HG02798 (cell line): ENCODE data around the gene FAM180B.
"Not testable (repeated sequence)": the region's sequence is repeated elsewhere in the genome, so short reads cannot be mapped to it uniquely, and the experiment has no call there.

Experiments
- ATAC-seq: cut with Tn5 transposase; IDR thresholded peaks from one replicate; pipeline ENCODE4 v1.9.1; 2021; ENCODE audit warnings: mild to moderate bottlenecking; ENCODE audit not compliant: unreplicated experiment, poor library complexity

Gene FAM180B, protein sequence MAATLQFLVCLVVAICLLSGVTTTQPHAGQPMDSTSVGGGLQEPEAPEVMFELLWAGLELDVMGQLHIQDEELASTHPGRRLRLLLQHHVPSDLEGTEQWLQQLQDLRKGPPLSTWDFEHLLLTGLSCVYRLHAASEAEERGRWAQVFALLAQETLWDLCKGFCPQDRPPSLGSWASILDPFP

DNA sequence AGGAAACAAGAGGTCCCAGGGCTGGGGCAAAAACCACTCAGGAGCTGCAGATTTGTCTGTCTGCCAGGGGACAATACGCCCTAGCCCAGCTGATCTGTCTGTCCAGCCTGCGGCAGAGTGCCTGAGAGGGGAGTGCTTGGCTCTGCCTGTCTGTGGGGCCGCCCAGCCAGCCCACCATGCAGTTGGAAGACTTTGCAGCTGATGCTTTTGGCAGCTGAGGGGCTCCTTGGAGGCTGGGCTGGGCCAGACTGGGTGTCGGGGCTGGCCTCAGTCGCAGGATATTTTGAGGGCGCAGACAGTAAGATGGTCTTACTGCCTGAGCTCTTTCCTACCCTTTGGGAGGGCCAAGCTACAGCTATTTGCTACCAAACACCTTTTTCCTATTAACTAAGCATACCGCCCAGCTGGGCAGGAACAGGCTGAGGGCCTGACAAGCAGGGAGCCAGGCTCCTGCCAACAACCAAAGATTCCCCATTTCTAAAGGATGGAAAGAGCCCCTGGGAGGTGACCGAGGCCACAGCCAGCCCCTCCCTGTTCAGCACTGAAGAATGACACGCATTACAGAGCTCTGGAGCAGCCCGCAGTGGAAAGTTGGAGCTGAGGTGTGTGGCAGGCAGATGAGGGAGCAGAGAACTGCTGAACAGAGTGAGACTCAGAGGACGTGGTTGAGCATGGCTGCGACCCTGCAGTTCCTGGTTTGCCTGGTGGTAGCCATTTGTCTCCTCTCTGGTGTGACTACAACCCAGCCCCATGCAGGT is at the start of gene FAM180B:
Gene FAM180B, plus strand, starts transcription at position 581 of the 758 bp plus-strand sequence. Its CDS starts 91 bp downstream, at position 672.
- no peak for ATAC-seq

DNA sequence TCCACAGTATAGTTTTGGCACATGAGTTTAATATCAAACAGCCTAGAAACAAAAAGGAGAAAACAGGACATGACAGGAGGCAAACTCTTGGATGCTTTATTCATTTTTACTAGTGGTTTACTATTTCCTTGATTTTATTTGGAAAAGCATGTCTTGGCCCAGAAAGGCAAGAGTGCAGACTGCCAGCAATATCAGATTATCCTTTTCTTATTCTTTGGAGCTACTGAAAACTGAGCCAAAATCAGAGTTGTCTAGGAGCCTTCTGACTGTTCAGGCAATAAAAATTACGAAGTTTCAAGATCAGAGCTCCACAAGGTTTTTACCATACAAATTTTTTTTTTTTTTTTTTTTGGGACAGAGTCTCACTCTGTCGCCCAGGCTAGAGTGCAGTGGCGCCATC is 49.6 kb upstream of the FAM180B start:
- ATAC-seq: no peak

DNA sequence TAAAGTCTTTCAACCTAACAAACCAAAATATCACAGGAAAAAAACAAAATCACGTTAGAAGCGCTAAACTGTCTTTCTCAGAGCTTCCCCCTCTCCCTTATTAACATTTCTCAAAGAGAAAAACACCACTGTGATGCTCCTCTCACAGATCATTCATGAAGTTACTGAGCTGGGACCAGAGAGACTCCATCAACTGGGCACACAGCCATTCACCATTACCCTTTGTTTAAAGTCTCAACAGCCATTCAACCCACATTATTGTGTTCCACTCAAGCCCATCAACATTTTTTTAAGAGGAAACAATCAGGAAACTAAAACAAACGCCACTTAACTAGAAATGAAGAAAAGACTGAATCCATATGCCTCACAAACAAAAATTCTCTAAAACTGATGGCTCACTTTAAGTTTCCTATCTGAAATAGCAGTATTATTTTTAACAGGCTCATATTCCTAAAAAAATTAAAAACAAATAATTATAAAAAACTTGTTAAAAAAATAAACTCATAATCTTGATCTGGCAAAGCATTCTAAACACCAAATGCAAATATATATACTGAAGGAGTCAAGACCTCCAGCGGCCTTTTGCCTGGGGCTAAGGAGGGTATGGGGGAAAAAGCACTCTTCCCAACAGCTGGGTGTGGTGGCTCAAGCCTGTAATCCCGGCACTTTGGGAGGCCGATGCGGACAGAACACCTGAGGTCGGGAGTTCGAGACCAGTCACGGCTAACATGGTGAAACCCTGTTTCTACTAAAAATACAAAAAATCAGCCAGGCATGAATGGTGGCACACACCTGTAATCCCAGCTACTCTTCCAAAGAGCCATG is 47.5 kb upstream of the FAM180B start:
- no peak for ATAC-seq

DNA sequence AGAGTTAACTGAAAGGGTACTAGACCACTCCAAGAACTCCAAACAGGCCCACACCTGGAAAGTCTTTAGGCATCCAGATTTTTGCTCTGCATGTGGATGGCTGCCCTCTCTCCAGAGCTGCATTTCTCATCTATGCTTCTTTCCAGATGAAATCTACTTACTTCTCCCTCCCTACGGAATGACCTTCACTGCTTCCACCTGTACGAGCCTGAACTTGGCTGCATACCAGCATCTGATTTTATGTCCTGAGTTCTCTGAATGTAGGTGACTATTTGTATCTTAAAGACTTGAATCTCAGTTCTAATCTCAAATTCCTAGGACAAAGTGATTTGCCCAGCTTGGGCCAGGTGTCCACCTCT is 46.8 kb upstream of the FAM180B start:
- no peak for ATAC-seq

DNA sequence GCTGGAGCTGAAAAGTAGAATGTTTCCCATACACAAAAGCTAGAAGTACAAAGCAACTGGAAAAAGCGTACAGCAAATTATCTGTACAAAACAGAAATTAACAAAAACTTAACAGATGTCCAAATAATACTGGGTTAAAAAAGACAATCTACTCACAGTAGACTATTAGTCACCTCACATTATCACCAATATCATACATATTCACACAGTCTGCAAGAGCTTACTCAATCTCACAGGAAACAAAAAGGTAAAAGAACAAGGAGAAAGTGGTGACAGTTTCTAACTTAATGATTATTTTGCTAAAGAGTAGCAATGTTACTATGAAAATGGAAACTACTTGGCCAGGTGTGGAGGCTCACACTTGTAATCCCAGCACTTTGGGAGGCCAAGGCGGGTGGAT is 45.4 kb upstream of the FAM180B start:
- ATAC-seq: no peak

DNA sequence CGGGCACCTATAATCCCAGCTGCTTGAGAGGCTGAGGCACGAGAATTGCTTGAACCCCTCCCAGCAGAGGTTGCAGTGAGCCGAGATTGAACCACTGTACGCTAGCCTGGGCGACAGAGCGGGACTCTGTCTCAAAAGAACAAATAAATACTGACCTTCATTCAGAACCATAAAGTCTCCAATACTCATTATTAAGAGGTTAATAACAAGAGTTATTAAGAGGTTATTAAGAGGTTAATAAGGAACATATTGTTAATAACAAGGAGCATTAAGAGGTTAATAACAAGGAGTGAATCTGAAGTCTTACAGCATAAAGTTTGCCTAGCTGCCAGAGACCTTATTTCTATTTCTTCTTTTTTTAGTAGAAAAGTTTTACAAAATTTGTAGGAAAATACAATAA is 41.2 kb upstream of the FAM180B start:
- ATAC-seq: no peak

DNA sequence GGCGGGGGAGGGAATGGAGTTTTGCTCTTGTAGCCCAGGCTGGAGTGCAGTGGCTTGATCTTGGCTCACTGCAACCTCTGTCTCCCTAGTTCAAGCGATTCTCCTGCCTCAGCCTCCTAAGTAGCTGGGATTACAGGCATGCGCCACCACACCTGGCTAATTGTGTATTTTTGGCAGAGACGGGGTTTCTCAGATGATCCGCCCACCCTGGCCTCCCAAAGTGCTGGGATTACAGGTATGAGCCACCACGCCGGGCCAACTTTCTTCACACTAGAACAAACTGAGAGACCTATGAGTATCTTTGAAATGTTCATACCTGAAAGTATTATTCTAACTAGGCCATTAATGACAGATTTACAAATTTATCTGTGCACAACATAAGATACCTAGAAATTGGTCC is 40.2 kb upstream of the FAM180B start:
- ATAC-seq: not testable (repeated sequence)

DNA sequence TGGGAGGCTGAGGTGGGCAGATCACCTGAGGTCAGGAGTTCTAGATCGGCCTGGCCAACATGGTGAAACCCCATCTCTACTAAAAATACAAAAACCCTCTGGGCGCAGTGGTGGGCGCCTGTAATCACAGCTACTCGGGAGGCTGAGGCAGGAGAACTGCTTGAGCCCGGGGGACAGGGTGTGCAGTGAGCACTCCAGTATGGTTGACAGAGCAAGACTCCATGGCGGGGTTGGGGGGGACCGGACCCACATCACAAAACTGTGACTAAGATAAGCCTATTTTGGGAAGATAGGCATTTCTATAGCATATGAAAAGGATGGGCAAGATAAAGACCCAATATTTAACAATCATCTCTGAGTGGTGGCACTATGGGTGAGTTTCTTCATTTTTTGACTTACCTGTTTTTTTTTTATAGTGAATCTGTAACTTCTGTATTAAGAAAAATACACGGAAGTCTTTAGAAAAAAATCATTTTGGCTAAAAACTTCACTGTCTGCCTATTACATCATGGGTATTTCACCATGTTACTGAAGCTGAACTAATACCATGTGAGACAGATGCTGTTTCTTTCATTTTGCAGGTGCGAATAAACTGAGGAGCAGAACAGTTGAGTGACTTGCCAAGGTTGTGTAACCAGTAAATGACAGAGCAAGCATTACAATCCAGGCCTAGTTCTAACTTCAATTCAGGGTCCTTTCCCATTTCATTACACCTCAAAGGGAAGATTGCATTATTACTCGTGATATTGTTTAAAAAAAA is 36.0 kb upstream of the FAM180B start:
- no peak for ATAC-seq

DNA sequence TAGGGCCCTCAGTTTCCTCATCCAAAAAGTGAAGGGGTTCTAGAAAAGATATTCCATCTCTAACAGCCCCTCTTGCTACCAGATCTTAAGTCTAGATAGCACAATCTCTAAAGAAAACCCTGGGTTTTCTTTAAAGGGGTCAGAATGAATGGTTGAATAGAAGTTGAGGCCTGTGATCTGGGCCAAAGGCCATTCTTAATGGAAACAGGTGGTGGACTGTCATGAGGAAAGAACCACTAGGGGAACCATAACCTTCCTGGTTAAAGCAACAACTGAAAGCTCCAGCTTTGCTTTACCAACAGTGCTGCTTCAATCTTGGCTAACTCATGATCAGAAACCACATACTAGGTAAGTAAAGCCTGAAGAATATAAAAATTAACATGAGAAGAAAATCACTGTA is 35.4 kb upstream of the FAM180B start:
- no peak for ATAC-seq

DNA sequence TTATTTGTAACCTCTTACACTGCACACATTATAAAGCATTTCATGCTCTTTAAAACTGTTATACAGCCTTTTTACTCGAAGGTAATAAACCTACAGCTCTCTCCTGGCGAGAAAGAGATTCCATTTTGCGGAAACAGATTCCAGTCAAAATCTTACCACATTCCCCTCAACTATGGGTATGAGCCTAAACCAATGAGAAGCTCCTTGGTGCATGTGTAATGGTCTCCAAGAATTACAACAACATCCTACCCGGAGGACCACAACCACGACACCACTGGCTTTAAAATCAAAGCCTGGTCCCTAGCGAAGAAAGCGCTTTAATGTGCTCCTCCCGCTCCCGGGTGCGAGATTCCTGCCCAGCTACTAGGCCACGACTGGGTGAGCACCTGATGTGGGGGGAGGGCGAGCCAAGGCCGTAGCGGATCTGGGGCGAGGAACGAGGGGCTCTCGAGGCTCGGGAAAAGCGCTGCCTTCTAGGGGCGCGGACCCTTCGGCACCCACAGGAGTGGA is 34.4 kb upstream of the FAM180B start:
- no peak for ATAC-seq

DNA sequence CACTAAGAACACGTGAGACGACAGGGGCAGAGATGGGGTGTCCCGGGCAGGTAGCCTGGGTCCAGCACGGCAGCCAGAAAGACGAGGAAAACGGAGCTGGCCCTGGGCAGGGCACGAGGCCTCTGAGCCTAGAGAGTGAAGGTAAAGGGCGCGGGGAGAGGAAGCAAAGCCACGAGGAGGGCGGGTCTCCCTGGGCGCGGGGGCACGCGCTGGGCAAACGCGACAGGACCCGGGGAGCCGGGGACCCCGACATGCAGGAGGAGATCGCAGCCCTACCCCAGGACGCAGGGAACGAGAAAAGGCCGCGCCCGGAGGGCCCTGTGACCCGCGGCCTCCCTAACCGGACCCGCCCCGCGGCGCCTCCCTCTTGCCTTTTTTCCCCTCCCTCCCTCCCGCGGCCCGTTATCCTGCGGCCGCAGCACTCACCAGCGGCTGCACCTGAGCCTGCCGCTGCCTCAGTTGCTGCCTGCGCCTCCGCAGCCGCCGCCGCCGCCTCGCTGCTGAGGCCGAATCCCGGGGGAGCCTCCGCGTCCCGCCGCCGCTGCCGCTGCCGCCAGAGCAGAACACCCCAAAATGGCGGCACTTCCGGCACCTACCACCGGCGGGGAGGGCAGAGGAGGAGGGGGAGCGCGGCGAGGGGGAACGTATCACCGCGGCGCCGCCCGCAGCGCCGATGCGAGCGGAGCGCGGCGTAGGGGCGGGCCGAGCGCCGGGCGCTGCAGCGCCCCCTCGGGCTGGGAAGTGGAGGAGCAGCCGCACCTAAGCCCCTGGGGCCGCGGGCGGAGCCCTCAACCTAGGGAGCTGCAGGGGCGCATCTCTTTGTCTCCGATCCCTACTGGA is 33.7 kb upstream of the FAM180B start, which contains the start of gene CELF1:
Gene CELF1, minus strand, starts transcription at position 567 of the 840 bp plus-strand sequence. CDS start 53,609 bp downstream, outside the sequence.
- ATAC-seq: peak; percentile 95

DNA sequence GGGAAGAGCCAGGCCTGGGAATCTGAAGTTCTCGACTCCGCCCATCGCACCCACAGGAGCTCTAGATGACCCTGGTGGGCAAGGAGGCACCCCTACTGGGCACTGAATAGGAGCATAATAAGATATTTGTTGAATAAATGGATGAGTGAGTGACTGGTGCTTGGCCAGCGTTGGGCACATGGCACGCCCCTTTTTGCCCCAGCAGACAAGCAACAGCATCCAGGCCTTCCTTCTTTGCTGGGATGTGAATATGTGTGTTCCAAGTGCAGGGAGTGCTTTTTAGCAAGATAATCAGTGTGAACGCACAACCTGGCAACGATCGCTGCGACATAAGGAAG is 33.1 kb upstream of the FAM180B start:
- ATAC-seq: peak; percentile 28

DNA sequence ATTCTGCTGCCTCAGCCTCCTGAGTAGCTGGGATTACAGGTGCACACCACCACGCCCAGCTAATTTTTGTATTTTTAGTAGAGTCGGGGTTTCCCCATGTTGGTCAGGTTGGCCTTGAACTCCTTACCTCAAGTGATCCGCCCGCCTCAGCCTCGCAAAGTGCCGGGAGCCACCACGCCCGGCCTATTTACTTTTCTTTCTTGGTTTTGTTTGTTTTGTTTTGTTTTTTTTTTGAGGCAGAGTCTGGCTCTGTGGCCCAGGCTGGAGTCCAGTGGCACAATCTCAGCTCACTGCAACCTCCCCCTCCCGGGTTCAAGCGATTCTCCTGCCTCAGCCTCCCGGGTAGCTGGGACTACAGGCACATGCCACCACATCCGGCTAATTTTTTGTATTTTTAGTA is 29.5 kb upstream of the FAM180B start:
- not testable (repeated sequence) for ATAC-seq

DNA sequence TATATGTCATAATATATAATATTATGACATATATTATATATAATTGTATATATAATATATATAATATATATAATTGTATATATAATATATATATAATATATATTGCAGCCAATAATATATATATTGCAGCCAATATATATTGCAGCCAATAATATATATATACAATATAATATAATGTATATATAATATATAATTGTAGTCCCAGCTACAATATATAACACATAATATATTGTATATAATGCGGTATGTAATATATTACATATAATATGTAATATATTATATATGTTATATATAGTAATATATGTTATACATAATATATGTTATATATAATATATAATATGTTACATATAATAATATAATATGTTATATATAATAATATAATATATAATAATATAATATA is 27.8 kb upstream of the FAM180B start:
- ATAC-seq: no peak

DNA sequence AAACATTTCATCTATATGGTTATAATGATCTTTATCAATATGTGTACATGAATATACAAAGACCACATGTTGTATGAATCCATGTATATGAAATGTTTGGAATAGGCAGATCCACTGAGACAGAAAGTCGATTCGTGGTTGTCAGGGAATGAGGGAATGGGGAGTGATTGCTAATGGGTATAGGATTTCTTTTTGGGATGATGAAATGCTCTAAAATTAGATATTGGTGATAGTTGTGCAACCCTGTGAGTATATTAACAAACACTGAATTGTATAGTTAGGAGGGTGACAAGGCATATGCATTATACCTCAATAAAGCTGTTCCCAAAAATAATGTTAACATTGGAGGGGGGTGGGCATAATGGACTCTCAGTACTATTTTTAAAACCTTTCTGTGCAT is 26.1 kb upstream of the FAM180B start:
- no peak for ATAC-seq

DNA sequence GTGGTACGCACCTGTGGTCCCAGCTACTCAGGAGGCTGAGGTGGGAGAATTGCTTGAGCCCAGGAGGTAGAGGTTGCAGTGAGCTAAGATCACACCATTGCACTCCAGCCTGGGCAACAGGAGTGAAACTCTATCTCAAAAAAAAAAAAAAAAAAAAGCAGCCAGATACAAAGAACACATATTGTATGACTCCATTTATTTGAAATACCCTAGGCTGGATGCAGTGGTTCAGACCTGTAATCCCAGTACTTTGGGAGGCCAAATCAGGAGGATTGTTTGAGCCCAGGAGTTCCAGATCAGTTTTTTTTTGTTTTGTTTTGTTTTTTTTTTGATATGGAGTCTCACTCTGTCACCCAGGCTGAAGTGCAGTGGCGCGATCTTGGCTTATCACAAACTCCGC is 24.1 kb upstream of the FAM180B start:
- ATAC-seq: not testable (repeated sequence)

DNA sequence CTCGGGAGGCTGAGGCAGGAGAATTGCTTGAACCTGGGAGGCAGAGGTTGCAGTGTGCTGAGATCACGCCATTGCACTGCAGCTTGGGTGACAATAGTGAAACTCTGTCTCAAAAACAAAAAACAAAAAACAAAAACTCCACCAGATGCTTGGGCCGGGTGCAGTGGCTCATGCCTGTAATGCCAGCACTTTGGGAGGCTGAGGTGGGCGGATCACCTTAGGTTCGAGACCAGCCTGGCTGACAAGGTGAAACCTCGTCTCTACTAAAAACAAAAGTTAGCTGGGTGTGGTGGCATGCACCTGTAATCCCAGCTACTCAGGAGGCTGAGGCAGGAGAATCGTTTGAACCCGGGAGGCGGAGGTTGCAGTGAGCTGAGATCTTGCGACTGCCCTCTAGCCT is 22.1 kb upstream of the FAM180B start:
- not testable (repeated sequence) for ATAC-seq

DNA sequence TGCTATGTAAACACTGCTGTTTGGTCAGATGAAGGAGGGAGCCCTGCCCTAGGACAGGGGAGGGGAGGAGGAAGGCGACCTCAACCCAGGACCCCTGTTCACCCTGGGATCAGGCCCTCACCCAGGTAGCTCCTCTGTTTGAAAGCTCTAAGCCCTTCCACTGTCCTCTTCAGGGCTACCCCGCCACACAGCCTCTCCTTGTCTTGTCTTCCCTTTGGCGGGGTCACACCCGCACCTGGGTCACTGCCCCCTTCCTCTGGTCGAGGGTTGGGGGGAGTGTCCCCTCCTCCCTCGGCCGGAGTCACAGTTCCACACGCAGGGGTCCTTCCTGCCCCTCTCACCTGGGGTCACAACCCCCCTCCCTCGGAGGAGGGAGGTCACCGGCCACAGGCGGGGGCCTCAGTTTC is 21.5 kb upstream of the FAM180B start:
- ATAC-seq: no peak

DNA sequence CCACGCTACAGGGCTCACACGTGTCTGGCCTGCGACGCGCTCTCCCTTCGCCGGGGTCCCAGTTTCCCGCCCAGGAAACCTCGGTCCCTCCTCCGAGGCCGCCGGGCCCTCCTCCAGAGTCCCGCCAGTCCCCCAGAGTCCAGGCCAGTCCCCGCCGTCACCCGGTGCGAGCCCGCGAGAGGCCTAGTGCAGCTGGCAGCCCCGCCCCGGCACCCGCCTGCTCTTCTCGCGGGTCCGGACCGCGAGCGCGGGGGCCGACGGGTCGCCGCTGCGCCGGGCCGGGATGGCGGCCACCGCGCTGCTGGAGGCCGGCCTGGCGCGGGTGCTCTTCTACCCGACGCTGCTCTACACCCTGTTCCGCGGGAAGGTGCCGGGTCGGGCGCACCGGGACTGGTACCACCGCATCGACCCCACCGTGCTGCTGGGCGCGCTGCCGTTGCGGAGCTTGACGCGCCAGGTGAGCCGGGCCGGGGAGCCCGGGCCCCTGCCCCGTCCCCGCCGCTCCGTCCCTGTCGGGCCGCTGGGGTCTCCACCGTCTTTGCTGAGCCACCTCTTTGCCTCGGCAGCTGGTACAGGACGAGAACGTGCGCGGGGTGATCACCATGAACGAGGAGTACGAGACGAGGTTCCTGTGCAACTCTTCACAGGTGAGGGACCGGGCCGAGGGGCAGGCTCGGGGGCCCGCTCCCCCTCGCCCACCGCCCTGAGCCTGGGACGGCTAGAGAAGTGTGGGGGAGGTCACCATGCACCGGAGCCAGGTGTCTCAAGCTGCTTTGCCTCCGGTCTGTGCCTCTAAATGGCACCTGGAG is 20.9 kb upstream of the FAM180B start, which contains the start of gene PTPMT1:
Gene PTPMT1, plus strand, starts transcription at position 260 of the 809 bp plus-strand sequence. Its CDS starts 24 bp downstream, at position 284.
- peak; percentile 93 for ATAC-seq
